HCT116 (cell line): ENCODE results near the gene ERC1. TPM values are rescaled to one million over a fixed set of nuclear protein-coding genes. Genes with fewer than 3 reads are reported as not detected.

Experiments used
- ATAC-seq: fragments of 200-7000 bp; cut with Tn5 transposase; 2 replicates; pipeline ENCODE4 v1.9.1; 2020; ENCODE audit warnings: mild to moderate bottlenecking, moderate library complexity
- BruUV-seq: library from RNA; stranded (reverse); fragments of 400-500 nt; replicated peaks from 2 replicates; lab custom pipeline; 2021; lab: Mats Ljungman, UMichigan
- CTCF ChIA-PET: fragments of 300-600 bp; sonication (Branson Sonifier 250); formaldehyde crosslinking; loops from one replicate; lab custom pipeline; 2021; ENCODE audit warnings: antibody characterized with exemption; lab: Charles Lee
- POLR2A ChIA-PET: fragments of 300-600, 350-600 bp; sonication (Branson Sonifier 250); formaldehyde crosslinking; loops from one replicate; lab custom pipeline; 2021; ENCODE audit warnings: antibody characterized with exemption; lab: Charles Lee
- RAD21 ChIA-PET, 2 experiments: fragments of 300-600 bp; sonication (Branson Sonifier 250); formaldehyde crosslinking; loops; one replicate each; lab custom pipeline; 2023; ENCODE audit warnings: low total read pairs in 2 of 2; ENCODE audit not compliant: uncharacterized antibody in 2 of 2, unreplicated experiment in 2 of 2, low non-redundant PET in 1 of 2; lab: Charles Lee
- DNase-seq: peaks from one replicate; pipeline ENCODE4 v3.0.0-alpha.2; 2010; ENCODE audit warnings: low read depth, low spot score
- H2AFZ ChIP-seq: fragments of 200-600 bp; shearing (Covaris generic), sonication (generic); 2 replicates; pipeline ENCODE4 v1.6.1; 2017; ENCODE audit warnings: low read depth, mixed run types, mixed read lengths, antibody characterized with exemption, low read length; ENCODE audit not compliant: poor library complexity, severe bottlenecking
- H3K27ac ChIP-seq: 2 replicates; pipeline ENCODE4 v1.5.1; 2012; ENCODE audit warnings: low read depth, low read length
- H3K27me3 ChIP-seq: fragments of 200-600 bp; sonication (generic); 2 replicates; pipeline ENCODE4 v1.6.1; 2016; ENCODE audit warnings: mixed run types, low read length, mixed read lengths; ENCODE audit not compliant: insufficient read depth
- H3K36me3 ChIP-seq, 2 experiments: fragments of 200-500 bp in 1 of 2; fragments of 200-600 bp in 1 of 2; sonication (Bioruptor generic) in 1 of 2; sonication (generic) in 1 of 2; 2 replicates each; pipeline versions ENCODE4 v1.5.1 to v1.6.1; 2014 to 2016; ENCODE audit warnings: low read length in 2 of 2, inconsistent platforms in 1 of 2, mixed read lengths in 1 of 2, mixed run types in 1 of 2; ENCODE audit not compliant: insufficient read depth in 2 of 2, control insufficient read depth in 1 of 2
- H3K4me1 ChIP-seq, 2 experiments: fragments of 200-600 bp in 1 of 2; sonication (generic) in 1 of 2; 2 replicates each; pipeline versions ENCODE4 v1.5.1 to v1.6.1; 2012 to 2017; ENCODE audit warnings: low read length in 2 of 2, inconsistent platforms in 1 of 2, mild to moderate bottlenecking in 1 of 2, mixed read lengths in 1 of 2, mixed run types in 1 of 2, moderate library complexity in 1 of 2; ENCODE audit not compliant: insufficient read depth in 2 of 2, control insufficient read depth in 1 of 2
- H3K4me2 ChIP-seq: fragments of 200-600 bp; sonication (generic); 2 replicates; pipeline ENCODE4 v1.6.1; 2017; ENCODE audit warnings: mixed run types, low read length, mixed read lengths
- H3K4me3 ChIP-seq, 2 experiments: fragments of 200-600 bp in 1 of 2; sonication (generic) in 1 of 2; replicated peaks in 1 of 2; 2 replicates each; pipeline ENCODE4 v1.5.1; 2011 to 2016; ENCODE audit warnings: low read length in 2 of 2, control low read depth in 1 of 2, low read depth in 1 of 2, mild to moderate bottlenecking in 1 of 2, mixed read lengths in 1 of 2, mixed run types in 1 of 2
- H3K79me2 ChIP-seq: fragments of 200-600 bp; sonication (generic); 2 replicates; pipeline ENCODE4 v1.6.1; 2017; ENCODE audit warnings: mild to moderate bottlenecking, mixed run types, low read length, moderate library complexity, mixed read lengths; ENCODE audit not compliant: insufficient read depth
- H3K9ac ChIP-seq: fragments of 200-600 bp; sonication (generic); 2 replicates; pipeline ENCODE4 v1.6.1; 2016; ENCODE audit warnings: low read length, mixed read lengths
- H3K9me2 ChIP-seq: fragments of 200-600 bp; sonication (generic), shearing (Covaris generic); 2 replicates; pipeline ENCODE4 v1.6.1; 2017; ENCODE audit warnings: mixed run types, mild to moderate bottlenecking, moderate library complexity; ENCODE audit not compliant: insufficient read depth
- H3K9me3 ChIP-seq, 2 experiments: fragments of 200-500 bp in 1 of 2; fragments of 200-600 bp in 1 of 2; sonication (Bioruptor generic) in 1 of 2; sonication (generic) in 1 of 2; 2 replicates each; pipeline ENCODE4 v1.6.1; 2014 to 2017; ENCODE audit warnings: low read length in 2 of 2, mixed read lengths in 2 of 2, inconsistent platforms in 1 of 2, low read depth in 1 of 2, mild to moderate bottlenecking in 1 of 2, mixed run types in 1 of 2, moderate library complexity in 1 of 2; ENCODE audit not compliant: control insufficient read depth in 1 of 2, insufficient read depth in 1 of 2
- H4K20me1 ChIP-seq: fragments of 200-600 bp; sonication (generic), shearing (Covaris generic); 2 replicates; pipeline ENCODE4 v1.6.1; 2017; ENCODE audit warnings: mixed run types, mild to moderate bottlenecking, moderate library complexity; ENCODE audit not compliant: insufficient read depth
- CBX3 ChIP-seq: IDR thresholded peaks from 2 replicates; pipeline ENCODE4 v1.6.1; 2012; ENCODE audit warnings: low read depth
- CEBPB ChIP-seq: IDR thresholded peaks from 2 replicates; pipeline ENCODE4 v1.6.1; 2012; ENCODE audit warnings: low read depth
- CTCF ChIP-seq, 3 experiments: fragments of 200-600 bp in 1 of 3; sonication (generic) in 1 of 3; IDR thresholded peaks in 2 of 3; conservative IDR thresholded peaks in 1 of 3; 2 replicates each; pipeline ENCODE4 v1.5.1; 2012 to 2017; ENCODE audit warnings: low read depth in 2 of 3, low read length in 2 of 3, antibody characterized with exemption in 1 of 3, borderline replicate concordance in 1 of 3, control low read depth in 1 of 3, mild to moderate bottlenecking in 1 of 3, mixed read lengths in 1 of 3, mixed run types in 1 of 3, moderate library complexity in 1 of 3; ENCODE audit not compliant: insufficient read depth in 1 of 3
- EGR1 ChIP-seq: IDR thresholded peaks from 2 replicates; pipeline ENCODE4 v1.6.1; 2012; ENCODE audit warnings: low read depth
- ELF1 ChIP-seq: IDR thresholded peaks from 2 replicates; pipeline ENCODE4 v1.6.1; 2012; ENCODE audit warnings: low read depth, borderline replicate concordance
- EZH2 ChIP-seq: fragments of 200-600 bp; sonication (generic); IDR thresholded peaks from 2 replicates; pipeline ENCODE4 v1.6.1; 2017; ENCODE audit warnings: antibody characterized with exemption, mixed run types
- EZH2phosphoT487 ChIP-seq: fragments of 200-600 bp; IDR thresholded peaks from 2 replicates; pipeline ENCODE4 v1.6.1; 2018; ENCODE audit warnings: antibody characterized with exemption, borderline replicate concordance
- JUND ChIP-seq: IDR thresholded peaks from 2 replicates; pipeline ENCODE4 v1.6.1; 2012
- POLR2A ChIP-seq: IDR thresholded peaks from 2 replicates; pipeline ENCODE4 v1.7.0; 2011; ENCODE audit warnings: borderline replicate concordance; ENCODE audit not compliant: insufficient read depth, insufficient read length; ENCODE audit errors: extremely low read depth
- POLR2AphosphoS5 ChIP-seq: IDR thresholded peaks from 2 replicates; pipeline ENCODE4 v1.6.1; 2011; ENCODE audit warnings: mild to moderate bottlenecking, low read depth, low read length, moderate library complexity
- SP1 ChIP-seq: IDR thresholded peaks from 2 replicates; pipeline ENCODE4 v1.6.1; 2012; ENCODE audit warnings: low read depth
- SRF ChIP-seq: IDR thresholded peaks from 2 replicates; pipeline ENCODE4 v1.6.1; 2012; ENCODE audit warnings: low read depth
- ZNF274 ChIP-seq: fragments of 200-500 bp; sonication (Bioruptor generic); IDR thresholded peaks from 2 replicates; pipeline ENCODE4 v1.6.1; 2014; ENCODE audit warnings: mild to moderate bottlenecking, low read depth, low read length, inconsistent platforms
- intact Hi-C: fragments of 100-400 bp; cut with micrococcal nuclease; formaldehyde crosslinking; loops from 2 replicates; pipeline ENCODE4 v1.10.0; 2022
- total RNA-seq: library from RNA; stranded (reverse); gene quantifications from one replicate; pipeline ENCODE4 v1.2.1, GENCODE V29; 2021; ENCODE audit not compliant: unreplicated experiment
- TF ChIP-seq, protein P1 (sequence below): IDR thresholded peaks from 2 replicates; pipeline ENCODE4 v1.6.1; 2012; ENCODE audit warnings: low read depth

ERC1 gene
- total RNA-seq, 1 experiment from 2014 or later: 41.9 TPM

- H3K79me2 ChIP-seq: no peaks in the 10 kb centered on the region
- ATAC-seq: no peak
- BruUV-seq: no TSS peak
- no peaks in the 10 kb centered on the region for H4K20me1 ChIP-seq
- H3K36me3 ChIP-seq: no peaks in the 10 kb centered on the region
- H3K4me1 ChIP-seq: peaks cover 0 to 7% of the 10 kb centered on the region in 2 experiments; a peak in 2 of 4 replicates
- no peak overlapping the region for H3K9ac ChIP-seq
- no peak for DNase-seq
- no peak overlapping the region for H3K4me2 ChIP-seq
- no peaks in the 10 kb centered on the region for H3K9me3 ChIP-seq
- H3K27ac ChIP-seq: no peak overlapping the region
- no peaks in the 10 kb centered on the region for H3K27me3 ChIP-seq
- ChIA-PET POLR2A (no interaction called here), CTCF (no interaction called here), RAD21 (no interaction called here)
- no peak overlapping the region for H2AFZ ChIP-seq
- no peaks in the 10 kb centered on the region for H3K9me2 ChIP-seq
- H3K4me3 ChIP-seq: no peak overlapping the region
- intact Hi-C loops: no loop called here
- TF ChIP-seq ELF1 (no peak), JUND (no peak), CBX3 (no peak), EZH2phosphoT487 (no peak), POLR2A (no peak), SP1 (no peak), ZNF274 (no peak), CTCF (IDR thresholded peaks at IDR 0.05 in 2 of 3, conservative IDR thresholded peaks at IDR 0.05 in 1 of 3; ENCODE audit: borderline replicate concordance in 1 of 3, insufficient read depth in 1 of 3, low read depth in 2 of 3, low read length in 2 of 3) (no peak), EZH2 (no peak), EGR1 (no peak), SRF (no peak), POLR2AphosphoS5 (no peak), CEBPB (no peak)
- TF ChIP-seq, protein P1, sequence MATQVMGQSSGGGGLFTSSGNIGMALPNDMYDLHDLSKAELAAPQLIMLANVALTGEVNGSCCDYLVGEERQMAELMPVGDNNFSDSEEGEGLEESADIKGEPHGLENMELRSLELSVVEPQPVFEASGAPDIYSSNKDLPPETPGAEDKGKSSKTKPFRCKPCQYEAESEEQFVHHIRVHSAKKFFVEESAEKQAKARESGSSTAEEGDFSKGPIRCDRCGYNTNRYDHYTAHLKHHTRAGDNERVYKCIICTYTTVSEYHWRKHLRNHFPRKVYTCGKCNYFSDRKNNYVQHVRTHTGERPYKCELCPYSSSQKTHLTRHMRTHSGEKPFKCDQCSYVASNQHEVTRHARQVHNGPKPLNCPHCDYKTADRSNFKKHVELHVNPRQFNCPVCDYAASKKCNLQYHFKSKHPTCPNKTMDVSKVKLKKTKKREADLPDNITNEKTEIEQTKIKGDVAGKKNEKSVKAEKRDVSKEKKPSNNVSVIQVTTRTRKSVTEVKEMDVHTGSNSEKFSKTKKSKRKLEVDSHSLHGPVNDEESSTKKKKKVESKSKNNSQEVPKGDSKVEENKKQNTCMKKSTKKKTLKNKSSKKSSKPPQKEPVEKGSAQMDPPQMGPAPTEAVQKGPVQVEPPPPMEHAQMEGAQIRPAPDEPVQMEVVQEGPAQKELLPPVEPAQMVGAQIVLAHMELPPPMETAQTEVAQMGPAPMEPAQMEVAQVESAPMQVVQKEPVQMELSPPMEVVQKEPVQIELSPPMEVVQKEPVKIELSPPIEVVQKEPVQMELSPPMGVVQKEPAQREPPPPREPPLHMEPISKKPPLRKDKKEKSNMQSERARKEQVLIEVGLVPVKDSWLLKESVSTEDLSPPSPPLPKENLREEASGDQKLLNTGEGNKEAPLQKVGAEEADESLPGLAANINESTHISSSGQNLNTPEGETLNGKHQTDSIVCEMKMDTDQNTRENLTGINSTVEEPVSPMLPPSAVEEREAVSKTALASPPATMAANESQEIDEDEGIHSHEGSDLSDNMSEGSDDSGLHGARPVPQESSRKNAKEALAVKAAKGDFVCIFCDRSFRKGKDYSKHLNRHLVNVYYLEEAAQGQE: no peak
- TF ChIP-seq, all 23 proteins: peak for 0
These were observed 36.3 kb upstream of the ERC1 start for GRCh38 chr12:954741-955140.
